ENCODE data around the gene RANBP17. TPM values are rescaled to one million over a fixed set of nuclear protein-coding genes. Genes with fewer than 3 reads are reported as not detected.

RANBP17 gene
- total RNA-seq, 1 donor from 2014 or later = 49.7 TPM

DNA sequence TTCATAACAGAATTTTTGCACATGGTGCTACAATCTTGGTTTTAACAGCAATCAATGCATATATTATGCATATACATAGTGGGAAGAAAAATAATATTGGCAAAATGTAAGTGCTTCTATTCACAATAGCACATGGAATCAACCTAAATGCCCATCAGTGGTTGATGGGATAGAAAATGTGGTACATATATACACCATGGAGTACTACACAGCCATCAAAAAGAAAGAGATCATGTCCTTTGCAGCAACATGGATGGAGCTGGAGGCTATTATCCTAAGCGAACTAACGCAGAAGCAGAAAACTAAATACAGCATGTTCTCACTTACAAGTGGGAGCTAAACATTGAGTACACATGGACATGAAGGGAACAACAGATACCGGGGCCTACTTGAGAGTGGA is 410.0 kb downstream of the RANBP17 start:
- no peak overlapping the region for H3K27ac Mint-ChIP-seq
- peaks cover 2% of the 10 kb centered on the region for H3K27me3 Mint-ChIP-seq (ENCODE audit: insufficient read depth, low read depth)
- Histone ChIP-seq H3K79me2 (ENCODE audit: low read depth) (no peaks in the 10 kb centered on the region), H2AFZ (replicated peaks) (no peak overlapping the region), H3K9me3 (ENCODE audit: low read depth) (no peaks in the 10 kb centered on the region), H4K20me1 (ENCODE audit: low read depth) (no peaks in the 10 kb centered on the region), H3K4me3 (no peak overlapping the region), H3K4me2 (no peak overlapping the region), H3K9ac (no peak overlapping the region), H3K27ac (no peak overlapping the region), H3K4me1 (no peaks in the 10 kb centered on the region), H3K36me3 (no peaks in the 10 kb centered on the region), H3F3A (ENCODE audit: low read depth) (no peaks in the 10 kb centered on the region), H3K27me3 (no peaks in the 10 kb centered on the region)
- H3K36me3 Mint-ChIP-seq = peaks cover 2% of the 10 kb centered on the region
- no peak for DNase-seq (ENCODE audit: low spot score)
- H3K4me3 Mint-ChIP-seq = no peak overlapping the region
- TF ChIP-seq EZH2 (IDR thresholded peaks at IDR 0.05) = no peak
- TF ChIP-seq EZH2phosphoT487 (IDR thresholded peaks at IDR 0.05) = no peak
- TF ChIP-seq, protein P1, sequence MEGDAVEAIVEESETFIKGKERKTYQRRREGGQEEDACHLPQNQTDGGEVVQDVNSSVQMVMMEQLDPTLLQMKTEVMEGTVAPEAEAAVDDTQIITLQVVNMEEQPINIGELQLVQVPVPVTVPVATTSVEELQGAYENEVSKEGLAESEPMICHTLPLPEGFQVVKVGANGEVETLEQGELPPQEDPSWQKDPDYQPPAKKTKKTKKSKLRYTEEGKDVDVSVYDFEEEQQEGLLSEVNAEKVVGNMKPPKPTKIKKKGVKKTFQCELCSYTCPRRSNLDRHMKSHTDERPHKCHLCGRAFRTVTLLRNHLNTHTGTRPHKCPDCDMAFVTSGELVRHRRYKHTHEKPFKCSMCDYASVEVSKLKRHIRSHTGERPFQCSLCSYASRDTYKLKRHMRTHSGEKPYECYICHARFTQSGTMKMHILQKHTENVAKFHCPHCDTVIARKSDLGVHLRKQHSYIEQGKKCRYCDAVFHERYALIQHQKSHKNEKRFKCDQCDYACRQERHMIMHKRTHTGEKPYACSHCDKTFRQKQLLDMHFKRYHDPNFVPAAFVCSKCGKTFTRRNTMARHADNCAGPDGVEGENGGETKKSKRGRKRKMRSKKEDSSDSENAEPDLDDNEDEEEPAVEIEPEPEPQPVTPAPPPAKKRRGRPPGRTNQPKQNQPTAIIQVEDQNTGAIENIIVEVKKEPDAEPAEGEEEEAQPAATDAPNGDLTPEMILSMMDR (IDR thresholded peaks at IDR 0.05) = no peak
- H3K4me1 Mint-ChIP-seq = peaks cover 17% of the 10 kb centered on the region
- no peaks in the 10 kb centered on the region for H3K9me3 Mint-ChIP-seq

DNA sequence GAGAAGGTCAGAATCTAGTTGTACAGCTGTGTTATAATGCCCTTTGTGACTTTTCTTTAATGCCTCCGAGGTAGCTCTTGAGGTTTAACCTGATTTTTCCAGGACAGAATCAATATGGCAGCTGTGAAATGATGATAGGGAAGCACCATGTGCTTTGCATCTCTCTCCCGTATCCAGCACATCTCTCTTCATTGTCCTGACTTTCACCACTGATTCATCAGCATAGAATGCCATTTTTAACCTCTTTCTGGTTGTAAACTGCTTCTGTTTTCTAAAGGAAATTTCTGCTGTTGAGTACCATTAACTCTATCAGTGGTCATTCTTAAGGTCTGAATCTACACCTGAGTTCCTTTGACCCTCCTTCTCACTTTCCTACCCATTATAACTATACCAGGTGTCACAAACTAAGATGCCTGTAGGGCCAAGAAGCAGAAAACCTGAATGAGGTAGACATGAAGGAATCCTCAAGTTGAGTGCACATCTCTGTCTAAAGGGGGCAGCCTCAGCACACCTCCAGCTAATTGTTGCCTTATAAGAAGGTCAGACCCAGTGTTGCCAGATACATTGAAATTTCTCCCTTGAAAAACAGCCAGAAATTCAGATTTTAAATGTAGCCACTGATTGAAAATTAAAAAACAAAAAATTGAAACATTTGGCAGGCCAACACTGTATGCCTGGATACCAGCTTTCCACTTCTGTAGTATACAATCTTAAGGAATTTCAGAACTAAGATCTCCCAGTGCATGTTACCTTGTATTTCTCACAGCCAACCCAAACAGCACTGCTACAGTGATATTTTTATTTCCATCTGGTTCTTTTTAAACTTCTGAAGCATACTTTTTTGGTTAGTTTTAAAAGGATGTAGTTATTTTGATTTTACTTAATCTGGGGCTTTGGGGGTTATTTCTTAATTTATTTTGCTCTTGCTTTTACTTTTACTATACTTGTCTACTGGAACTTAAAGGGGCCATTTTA is 411.5 kb downstream of the RANBP17 start:
- Histone ChIP-seq H3K79me2 (ENCODE audit: low read depth) (no peaks in the 10 kb centered on the region), H3K27ac (no peak overlapping the region), H3K4me2 (no peak overlapping the region), H3F3A (ENCODE audit: low read depth) (no peaks in the 10 kb centered on the region), H3K9ac (no peak overlapping the region), H3K4me1 (no peaks in the 10 kb centered on the region), H4K20me1 (ENCODE audit: low read depth) (no peaks in the 10 kb centered on the region), H3K36me3 (no peaks in the 10 kb centered on the region), H3K4me3 (no peak overlapping the region), H3K27me3 (no peaks in the 10 kb centered on the region), H3K9me3 (ENCODE audit: low read depth) (no peaks in the 10 kb centered on the region), H2AFZ (replicated peaks) (no peak overlapping the region)
- TF ChIP-seq, protein P1 (IDR thresholded peaks at IDR 0.05) = peak; percentile 71
- no peak for TF ChIP-seq EZH2 (IDR thresholded peaks at IDR 0.05)
- Mint-ChIP-seq H3K4me3 (no peak overlapping the region), H3K36me3 (peaks cover 2% of the 10 kb centered on the region), H3K27ac (no peak overlapping the region), H3K9me3 (no peaks in the 10 kb centered on the region), H3K4me1 (peaks cover 17% of the 10 kb centered on the region), H3K27me3 (ENCODE audit: insufficient read depth, low read depth) (peaks cover 2% of the 10 kb centered on the region)
- DNase-seq (ENCODE audit: low spot score) = peak; percentile 58

DNA sequence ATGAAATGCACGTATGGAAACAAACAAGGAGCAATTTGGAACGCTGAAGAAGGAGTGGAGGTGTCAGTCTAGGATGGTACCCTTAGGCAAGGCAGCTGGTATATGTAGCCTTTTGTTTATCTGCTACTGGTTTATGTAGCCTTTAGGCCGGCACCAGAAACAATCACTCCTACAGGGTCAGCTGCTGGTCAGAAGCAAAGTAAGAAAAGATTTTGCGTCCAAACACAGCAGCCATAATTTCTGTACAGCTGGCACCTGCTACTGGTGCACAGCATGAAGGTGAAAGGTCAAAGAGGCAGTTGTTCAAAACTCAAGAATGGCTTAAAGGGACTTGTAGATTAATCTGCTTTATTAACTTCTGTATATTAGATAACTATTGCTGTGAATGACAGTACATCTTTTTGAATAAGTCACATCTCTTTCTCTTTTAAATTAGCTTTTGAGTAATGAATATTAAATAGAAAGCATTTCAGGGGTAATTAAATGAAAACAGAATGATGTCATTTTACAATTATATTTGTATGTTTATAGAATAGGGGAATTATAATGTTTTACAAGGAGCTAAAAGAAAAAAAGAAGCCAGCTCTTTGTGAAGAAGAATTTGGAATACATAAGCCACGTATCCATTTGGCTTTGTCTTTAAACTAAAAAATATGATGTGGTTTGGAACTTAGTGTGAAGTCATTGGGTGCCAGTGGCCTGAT is 414.2 kb downstream of the RANBP17 start:
- H3K27me3 Mint-ChIP-seq (ENCODE audit: insufficient read depth, low read depth) = peaks cover 2% of the 10 kb centered on the region
- TF ChIP-seq, protein P1 (IDR thresholded peaks at IDR 0.05) = no peak
- TF ChIP-seq EZH2 (IDR thresholded peaks at IDR 0.05) (no peak), EZH2phosphoT487 (IDR thresholded peaks at IDR 0.05) (no peak)
- H3K27ac Mint-ChIP-seq = no peak overlapping the region
- peaks cover 13% of the 10 kb centered on the region for H3K4me1 Mint-ChIP-seq
- Histone ChIP-seq H3F3A (ENCODE audit: low read depth) (no peaks in the 10 kb centered on the region), H3K27me3 (no peaks in the 10 kb centered on the region), H3K9me3 (ENCODE audit: low read depth) (no peaks in the 10 kb centered on the region), H3K4me1 (no peaks in the 10 kb centered on the region), H3K4me3 (no peak overlapping the region), H3K79me2 (ENCODE audit: low read depth) (no peaks in the 10 kb centered on the region), H3K4me2 (no peak overlapping the region), H2AFZ (replicated peaks) (no peak overlapping the region), H3K9ac (no peak overlapping the region), H4K20me1 (ENCODE audit: low read depth) (no peaks in the 10 kb centered on the region), H3K36me3 (no peaks in the 10 kb centered on the region), H3K27ac (no peak overlapping the region)
- H3K4me3 Mint-ChIP-seq = no peak overlapping the region
- DNase-seq (ENCODE audit: low spot score) = no peak
- peaks cover 4% of the 10 kb centered on the region for H3K36me3 Mint-ChIP-seq
- no peaks in the 10 kb centered on the region for H3K9me3 Mint-ChIP-seq
